Vagina (tissue), 2 donors: ENCODE results near the gene AHSG.

Source experiments
- CTCF ChIP-seq, 3 experiments: fragments of 450-650 bp in 2 of 3; fragments of 200-600 bp in 1 of 3; sonication (generic) in 1 of 3; IDR thresholded peaks; one replicate each; pipeline ENCODE4 v1.5.1; 2017 to 2019; ENCODE audit warnings: antibody characterized with exemption in 3 of 3, mild to moderate bottlenecking in 2 of 3, moderate library complexity in 2 of 3
- POLR2A ChIP-seq, 2 donors: fragments of 450-650 bp; IDR thresholded peaks; one replicate each; pipeline ENCODE4 v1.6.1; 2017; ENCODE audit warnings: antibody characterized with exemption in 2 of 2, mild to moderate bottlenecking in 2 of 2, moderate library complexity in 2 of 2
- POLR2AphosphoS5 ChIP-seq, 2 donors: sonication (generic); formaldehyde crosslinking; IDR thresholded peaks; one replicate each; pipeline ENCODE4 v1.9.0; 2017; ENCODE audit warnings: antibody characterized with exemption in 2 of 2, mild to moderate bottlenecking in 2 of 2, low read depth in 1 of 2; ENCODE audit not compliant: insufficient read depth in 1 of 2

GRCh38 chr3:186570096-186570940 is 42.5 kb upstream of the AHSG start, which contains the start of gene DNAJB11:
- TF ChIP-seq POLR2AphosphoS5 (IDR thresholded peaks at IDR 0.05; ENCODE audit: insufficient read depth in 1 of 2, low read depth in 1 of 2), result peak; percentile 89 to 98
- TF ChIP-seq CTCF (IDR thresholded peaks at IDR 0.05), result no peak
- peak in 1 of 2 donors; percentile 50 for TF ChIP-seq POLR2A (IDR thresholded peaks at IDR 0.05)
